NCI-H187 (cell line): ENCODE data around the gene TMEM106C.

Experiments used
- DNase-seq, 2 experiments: peaks; one replicate each; lab custom pipeline; 2025; lab: John Stamatoyannopoulos, UW

TMEM106C gene, protein sequence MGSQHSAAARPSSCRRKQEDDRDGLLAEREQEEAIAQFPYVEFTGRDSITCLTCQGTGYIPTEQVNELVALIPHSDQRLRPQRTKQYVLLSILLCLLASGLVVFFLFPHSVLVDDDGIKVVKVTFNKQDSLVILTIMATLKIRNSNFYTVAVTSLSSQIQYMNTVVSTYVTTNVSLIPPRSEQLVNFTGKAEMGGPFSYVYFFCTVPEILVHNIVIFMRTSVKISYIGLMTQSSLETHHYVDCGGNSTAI

DNA sequence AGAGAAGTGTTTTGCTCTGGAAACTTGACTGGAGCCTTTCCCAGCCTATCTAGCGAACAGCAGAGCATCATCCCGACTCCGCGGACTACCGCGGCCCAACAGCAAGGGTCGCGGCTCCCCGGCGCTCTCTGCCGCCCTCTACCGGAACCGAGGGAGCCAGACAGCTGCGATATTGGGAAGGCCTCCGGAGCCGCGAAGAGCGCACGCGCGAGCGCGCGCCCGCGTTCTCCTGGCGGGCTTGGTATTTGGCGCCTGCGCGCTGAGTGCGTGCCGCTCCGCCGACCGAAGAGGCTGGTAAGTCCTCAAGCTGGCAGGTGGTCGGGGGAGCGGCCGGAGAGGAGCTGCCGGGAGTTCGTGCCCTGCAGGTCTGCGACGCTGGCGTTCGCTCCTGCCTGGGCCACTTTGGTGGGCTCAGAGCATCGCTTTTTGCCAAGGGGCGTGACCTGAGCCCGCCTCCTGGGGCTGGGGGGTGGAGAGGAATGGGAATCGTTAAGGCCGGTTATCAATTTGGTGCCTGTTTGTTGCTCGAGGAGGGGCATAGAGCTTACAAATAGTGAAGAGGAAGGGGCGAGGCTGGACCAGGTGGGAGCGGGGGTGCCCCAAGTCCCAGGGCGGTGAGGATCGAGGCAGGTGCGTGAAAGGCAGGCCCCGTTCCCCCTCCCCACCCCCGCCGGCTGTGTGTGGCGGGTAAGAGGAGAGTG is at the start of gene TMEM106C:
TSS of gene TMEM106C (plus strand) at position 257 of the 701 bp plus-strand sequence. CDS start 641 bp downstream, outside the sequence.
- DNase-seq: peak; percentile 93 to 98

DNA sequence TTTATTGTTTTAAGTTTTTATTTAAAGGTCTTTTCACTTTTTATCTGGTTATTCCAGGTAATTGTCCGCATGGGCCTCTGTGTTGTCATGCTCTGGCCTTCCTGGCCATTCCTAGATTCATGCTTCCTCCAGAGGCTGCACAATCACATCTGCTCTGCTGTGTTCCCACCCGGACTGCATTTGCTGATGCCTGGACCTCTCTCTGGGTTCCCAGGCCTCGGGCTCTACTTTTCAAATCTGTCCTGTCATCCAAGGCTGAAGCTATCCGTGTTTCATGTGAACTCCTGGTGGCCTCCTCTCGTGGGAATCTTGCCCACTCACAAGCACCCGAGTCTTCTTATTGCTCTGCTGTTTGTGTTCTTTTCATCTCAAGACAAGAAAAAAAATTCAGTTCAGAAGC is 42.5 kb upstream of the TMEM106C start:
- no peak for DNase-seq

DNA sequence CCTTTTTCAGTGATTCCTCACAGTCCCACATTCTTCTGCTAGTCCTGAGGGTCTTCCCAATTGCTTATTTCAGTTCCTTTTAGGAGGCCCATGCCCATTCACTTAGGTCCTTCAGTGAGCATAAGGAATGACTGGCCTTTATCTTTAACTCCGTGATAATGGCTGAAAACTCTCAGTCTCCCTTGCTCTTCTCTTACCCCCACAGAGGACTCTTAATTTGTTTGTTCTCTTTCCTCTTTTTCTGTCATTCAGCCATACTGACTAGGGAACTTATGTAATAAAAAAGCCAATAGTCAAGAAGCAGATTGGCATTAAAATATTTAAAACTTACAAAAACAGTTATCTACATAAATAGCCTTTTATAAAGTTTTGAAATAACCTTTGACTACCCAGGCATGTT is 41.5 kb upstream of the TMEM106C start:
- DNase-seq: no peak

DNA sequence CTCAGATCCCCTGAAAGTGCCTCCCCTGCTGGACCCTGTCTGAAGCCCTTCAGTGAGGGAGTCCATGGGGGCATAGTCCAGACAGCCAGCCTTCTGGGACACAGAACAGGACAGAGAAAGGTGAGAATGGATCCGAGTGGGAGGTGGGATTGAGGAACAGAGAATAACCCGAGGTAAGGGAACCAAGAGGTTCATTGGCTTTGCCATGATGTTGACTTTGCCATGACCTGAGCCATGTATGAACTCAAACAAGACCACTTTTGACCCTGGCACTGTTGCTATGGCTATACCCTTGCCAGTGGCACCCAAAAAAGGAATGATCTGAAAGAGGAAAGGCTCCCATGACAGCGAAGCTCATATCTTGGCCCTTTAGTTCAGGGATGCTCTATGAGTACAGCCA is 36.0 kb upstream of the TMEM106C start:
- DNase-seq: no peak

DNA sequence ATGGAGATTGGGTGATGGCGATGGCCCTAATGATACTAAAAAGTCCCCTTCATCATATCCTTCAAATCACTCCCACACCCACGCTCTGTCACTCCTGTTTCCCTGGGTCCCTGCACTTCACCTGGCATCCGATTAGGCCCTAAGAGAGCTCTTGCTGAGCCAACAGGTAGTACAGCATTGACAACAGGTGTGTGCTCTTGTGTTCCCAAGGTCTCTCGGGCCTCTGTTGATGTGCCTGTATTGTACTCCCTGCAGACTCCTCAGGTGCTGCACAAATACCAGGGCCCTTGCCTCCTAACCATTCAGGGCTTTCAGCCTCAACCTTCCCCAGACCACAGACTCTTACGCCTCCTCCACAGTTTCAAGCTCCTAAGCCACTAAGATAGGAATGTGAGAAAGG is 32.8 kb upstream of the TMEM106C start:
- no peak for DNase-seq

DNA sequence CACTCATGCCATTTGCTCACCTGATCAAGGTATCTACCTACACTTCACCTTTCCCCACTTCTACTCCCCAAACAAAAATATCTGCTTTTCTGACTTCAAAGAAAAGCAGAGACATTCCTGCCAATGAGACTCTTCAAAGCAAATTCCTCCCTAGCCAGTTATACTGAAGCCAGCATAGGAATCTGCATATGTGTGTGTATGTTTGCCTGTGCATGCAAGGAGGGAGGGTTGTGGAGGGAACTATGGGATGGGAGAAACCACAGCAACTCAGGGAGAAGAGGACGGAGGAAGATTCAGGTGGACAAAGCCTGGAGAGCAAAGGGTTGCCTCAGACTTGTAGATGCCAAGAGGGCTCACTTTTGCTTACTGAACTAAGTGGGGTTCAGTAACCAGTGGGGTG is 32.2 kb upstream of the TMEM106C start:
- no peak for DNase-seq

DNA sequence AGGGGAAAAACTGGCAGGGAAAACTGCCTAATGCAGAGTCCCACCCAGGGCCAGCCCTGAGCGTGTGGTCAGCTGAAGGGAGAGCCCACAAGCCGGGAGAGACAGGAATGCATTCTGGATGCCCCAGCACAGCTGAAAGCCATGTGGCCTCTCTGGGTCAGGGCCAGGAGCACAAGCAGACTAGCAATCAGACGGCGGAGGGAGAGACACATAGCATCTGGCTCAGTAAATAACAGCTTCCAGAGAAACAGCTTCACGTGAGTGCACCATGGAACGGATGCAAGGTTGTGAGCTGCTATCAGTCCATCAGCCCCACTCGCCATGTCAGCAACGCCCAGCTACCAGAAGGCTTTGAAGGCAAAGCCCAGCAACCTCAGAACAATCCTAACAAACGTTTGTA is 28.2 kb upstream of the TMEM106C start:
- DNase-seq: no peak

DNA sequence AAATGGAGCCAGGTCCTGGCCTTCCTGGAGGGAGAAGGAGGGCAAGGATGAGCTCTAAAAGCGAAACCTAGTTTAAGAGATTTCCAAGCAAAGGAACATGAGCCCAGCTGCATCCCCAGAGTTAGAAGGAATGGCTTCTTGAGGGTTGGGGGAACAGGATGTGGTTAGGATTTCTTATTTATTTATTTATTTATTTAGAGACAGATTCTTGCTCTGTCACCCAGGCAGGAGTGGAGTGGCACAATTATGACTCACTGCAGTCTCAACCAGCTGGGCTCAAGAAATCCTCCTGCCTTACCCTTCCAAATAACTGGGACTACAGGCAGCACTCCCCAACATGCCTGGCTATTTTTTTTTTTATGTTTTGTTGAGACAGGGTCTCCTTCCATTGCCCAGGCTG is 25.3 kb upstream of the TMEM106C start:
- DNase-seq: no peak

DNA sequence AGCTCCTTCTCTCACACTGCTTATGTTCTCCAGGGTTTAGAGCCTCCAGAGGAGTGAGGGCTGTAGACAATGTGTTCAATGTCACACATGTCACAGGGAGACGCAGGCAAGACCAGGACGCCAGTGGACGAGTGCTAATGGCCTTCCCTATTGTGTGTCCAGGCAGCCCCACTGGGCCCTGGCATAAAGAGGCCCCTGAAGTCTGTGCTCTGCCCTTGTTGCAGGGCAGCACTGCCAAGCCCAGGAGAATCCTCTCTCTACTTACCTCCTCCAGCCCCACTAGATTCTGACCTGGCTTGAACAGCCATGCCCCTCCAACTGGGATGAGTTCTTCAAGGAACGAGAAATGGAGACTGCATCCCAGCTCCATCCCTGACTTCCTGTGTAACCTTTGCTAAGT is 24.8 kb upstream of the TMEM106C start:
- DNase-seq: no peak

DNA sequence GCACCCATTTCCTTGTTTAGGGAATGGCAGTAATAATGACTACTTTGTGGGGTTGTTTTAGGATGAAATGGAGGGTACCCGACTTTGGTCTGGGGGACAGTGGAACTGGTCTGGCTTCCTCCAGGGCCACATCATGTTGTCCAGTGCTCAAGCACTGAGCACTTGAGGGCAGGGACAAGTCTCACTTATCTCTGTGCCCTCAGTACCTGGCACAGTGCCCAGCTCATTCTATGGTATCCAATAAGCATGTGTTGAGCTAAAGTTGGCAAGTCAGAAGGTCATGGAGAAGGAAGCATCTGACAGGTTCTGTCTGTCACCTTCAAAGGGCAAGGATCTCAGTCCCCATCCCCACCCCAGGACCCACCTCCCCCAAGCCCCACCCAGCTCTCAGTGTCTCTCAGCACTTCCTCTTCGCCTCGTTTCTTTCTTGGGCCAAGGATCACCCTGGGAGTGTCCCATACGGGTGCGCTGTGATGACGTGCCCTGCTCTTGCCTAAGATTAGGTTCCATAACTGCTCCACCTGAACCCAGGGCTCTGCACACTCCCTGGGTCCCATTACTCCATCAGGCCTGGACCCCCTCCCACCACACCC is 24.3 kb upstream of the TMEM106C start:
- no peak for DNase-seq

DNA sequence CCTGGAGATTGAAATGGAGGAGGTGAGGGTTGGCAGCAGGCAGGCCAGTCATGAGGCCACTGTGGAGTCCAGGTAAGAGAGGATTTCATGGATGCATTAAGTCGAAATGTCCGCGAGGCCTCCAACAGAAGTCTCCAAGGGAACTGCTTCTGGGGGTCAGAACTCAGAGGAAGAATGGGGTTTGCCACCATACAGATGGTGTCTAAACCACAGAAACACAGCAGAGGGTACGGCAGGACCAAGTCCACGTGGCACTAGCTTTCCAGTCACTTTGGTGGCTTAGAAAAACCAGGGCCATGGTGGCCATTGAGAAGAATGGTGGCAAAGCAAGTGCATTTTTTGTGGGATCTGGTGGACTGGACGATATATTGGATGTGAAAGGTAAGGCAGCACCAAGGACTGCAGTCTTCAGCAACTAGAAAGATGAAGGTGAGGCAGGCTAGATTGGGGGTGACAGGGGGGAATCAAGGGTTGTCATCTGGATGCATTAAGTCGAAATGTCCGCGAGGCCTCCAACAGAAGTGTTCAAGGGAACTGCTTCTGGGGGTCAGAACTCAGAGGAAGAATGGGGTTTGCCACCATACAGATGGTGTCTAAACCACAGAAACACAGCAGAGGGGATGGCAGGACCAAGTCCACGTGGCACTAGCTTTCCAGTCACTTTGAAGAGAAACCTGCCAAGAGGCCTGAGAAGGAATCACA is 22.5 kb upstream of the TMEM106C start:
- no peak for DNase-seq

DNA sequence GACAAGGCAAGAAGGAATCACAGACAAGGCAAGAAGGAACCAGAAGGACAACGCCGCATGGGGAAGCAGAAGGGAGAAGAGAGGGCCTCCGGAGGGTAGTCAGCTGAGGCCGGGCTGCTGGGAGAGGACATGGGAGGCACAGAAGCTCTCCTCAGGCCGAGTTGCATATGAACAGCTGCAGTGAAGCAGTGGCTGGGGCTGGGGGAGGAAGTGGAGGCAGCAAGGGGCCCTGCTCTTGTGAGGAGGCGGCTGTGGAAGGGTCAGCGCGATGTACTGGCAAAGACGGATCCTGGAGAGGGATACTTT is 22.0 kb upstream of the TMEM106C start:
- no peak for DNase-seq

DNA sequence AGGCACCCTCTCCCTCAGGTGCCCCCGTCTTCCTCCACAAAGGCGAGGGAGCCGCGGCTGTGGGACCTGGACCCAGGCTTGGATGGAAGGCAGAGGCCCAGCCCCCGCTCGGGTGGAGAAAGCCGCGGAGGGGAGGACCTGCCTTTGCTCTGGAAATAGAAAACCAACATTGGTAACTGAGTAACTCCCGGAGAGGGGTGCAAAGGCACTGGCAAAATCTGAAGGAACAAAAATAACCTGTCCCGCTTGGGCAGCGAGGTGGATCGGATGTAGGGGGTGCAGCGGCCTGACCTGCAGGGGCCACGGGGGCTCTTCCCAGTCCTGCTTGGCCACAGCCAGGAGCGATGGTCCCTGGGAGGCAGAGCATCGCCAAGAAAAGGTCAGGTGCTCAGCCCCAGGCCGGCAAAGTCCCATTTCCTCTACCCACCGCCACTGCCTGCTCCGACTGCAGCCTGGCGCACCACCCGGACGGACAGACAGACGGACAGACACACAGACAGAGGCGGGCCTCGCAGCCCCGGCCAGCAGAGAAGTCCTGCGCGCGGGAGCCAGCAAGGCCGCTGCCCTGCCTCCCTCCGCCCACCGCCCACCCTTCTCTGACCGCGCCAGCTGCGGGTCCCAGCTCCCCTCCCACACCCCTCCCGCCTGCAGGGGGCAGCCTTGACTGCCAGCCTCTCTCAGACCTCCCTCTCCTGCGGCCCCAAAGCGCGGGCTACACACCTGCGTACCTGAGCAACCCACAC is 21.4 kb upstream of the TMEM106C start:
- DNase-seq: no peak

DNA sequence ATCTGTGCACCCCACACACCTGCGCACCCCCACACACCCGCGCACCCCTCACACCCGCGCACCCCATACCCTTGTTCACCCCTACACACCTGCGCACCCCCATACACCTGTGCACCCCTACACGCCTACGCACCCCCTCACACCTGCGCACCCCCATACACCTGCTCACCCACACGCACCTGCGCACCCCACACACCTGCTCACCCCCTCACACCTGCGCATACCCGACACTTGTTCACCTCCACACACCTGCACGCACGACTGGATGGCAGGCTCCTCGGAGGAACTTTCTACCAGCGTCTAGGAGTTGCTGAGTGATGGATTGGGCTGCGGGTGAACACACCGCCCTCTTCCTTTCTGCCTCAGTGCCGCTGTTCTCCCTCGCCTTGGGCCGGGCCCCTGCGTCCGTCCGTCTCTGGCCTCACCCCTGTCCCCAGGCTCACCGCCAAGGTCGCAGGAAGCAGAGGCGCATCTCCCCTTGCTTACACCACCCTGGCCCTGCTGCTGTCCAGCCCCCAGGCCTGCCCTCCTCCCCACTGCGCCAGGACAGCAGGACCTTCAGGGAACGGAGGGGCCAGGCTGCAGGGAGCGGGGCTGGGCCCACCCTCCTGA is 20.7 kb upstream of the TMEM106C start:
- DNase-seq: no peak

DNA sequence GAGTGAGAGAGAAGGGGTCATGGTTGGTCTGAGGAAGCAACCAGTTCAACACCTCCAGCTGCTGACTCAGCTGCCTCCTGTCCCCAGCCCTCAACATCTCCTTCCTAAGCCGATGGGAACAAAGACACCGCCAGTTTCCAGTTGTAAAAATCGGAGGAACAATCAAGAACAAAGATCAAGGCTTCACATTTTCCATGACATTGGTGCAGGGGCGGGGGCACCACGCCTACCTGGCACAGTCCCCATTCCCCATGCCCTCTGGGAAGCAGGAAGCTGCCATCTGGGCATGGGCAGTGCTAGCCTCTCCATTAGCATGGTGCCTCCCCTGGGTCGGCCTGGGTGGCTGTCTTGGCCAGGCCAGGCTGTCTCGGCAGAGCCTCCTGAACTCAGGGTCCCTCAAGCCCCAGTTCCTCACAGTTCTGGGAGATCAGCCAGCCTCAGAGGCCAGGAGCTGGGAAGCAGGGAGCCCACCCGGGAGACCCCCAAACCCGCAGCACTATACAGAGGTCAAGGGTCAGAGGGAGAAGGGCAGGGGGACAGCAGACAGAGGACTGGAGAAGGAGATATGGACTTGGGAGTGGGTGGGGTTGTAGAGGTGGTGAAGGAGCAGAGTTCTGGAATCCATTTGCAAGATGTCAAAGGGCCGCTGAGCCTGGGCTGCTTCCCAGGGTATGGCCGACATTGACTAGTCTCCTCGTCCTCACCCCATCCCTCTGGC is 19.6 kb upstream of the TMEM106C start:
- no peak for DNase-seq

DNA sequence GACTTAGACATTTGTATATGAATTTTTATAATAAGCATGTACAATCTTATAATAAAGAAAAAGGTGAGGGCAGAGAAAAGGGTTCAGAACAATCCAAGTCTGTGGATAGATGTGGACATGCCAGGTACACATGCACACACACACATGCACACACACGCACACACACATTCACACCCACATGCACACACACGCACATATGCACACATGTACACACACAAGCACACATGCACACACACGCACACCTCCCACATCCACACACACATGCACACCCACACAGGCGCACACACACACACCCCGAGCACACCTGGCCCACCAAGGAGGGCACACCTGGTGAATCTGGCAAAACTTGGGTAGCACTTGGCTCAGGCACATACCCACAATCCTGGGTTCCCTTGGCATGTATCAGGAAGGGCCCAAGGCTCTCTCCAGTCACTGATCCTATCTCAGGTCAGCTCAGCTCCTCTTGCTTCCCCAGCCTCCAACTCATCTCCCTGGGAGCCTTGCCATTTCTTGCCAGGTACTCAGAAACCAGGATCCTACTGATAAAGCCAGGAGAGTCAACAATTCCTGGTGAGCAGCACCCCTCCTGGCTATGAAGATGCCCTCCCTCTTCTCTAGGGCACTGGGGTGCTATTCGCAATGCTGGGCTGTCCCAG is 18.6 kb upstream of the TMEM106C start:
- no peak for DNase-seq

DNA sequence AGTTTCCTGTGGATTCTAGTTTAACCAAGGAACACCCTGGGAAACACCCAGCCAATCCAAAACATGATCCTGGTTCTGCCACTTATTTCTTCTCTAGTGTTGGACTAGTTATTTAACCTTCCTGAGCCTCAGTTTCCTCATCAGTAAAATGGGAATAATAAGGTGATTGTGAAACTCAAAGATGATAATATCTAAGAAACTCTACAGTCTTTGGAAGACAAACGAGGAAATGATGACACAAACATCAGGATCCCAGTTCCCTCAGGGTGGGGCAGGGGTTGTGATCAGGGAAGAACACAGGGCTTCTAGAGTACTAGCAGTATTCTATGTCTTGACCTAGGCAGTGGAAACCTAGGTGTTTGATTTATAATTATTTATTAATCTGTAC is 18.1 kb upstream of the TMEM106C start:
- DNase-seq: no peak

DNA sequence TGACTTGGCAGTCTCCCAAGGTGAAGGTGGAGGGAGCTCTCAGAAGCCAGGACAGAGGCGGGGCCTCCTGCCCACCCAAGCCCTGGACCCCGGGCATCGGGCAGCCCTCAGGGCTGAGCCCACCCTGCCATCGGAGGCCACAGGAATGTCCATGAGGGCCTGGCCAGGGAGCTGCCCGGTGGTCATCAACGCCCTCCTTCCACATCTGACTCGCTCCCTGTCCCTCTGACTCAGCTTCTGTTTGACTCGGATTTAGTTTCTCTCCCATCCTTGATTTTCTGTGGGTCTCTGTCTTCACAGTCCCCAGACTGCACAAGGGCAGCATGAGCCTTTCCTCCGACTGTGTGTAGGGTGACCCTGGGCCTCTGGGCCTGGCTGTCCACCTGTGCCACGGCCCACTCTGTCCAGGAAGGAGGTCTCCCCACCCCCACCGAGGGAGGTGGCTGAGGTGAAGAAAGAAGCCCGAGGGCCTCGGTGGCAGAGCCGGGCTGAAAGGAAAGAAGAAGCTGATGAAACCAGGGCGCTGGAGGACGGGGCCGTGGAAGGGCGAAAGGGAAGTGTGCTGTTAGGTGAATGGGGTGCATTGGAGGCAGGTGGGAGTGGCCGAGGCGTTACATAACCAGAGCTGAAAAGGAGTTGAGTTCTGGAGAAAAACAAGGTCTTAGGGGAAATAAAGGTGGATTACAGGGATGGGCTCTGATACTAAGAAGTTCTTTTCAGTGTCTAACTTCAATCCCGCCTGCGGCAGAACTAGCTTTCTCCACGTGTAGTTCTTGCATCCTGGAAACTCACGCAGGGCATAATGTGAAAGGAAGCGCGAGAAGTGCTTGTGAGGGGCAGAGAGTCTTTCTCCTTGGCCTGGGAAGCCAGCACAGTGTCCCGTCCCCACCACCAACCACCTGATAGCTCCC is 16.7 kb upstream of the TMEM106C start:
- no peak for DNase-seq

DNA sequence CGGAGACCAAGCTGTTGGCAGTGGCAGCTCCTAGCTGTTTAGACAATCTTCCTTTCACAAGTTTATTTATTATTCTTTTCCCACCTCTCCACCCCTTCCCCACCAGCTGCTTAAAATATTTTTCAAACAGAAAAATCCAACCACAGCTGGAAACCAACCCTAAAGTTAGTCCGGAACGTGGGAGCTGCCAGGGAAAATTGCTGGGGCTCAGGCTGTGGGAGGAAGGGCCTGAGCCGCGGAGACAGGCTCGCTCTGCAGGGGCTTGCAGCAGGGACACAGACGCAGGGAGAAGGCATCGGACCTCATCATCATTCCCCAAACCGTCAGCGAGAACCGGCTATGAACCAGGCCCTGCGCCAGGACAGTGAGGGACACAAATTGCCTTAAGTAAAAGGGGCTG is 16.1 kb upstream of the TMEM106C start:
- no peak for DNase-seq
